ENCODE data around the gene KCTD16.

The KCTD16 gene

GRCh38 chr5:144304688-144305087 lies 134.0 kb downstream of the KCTD16 start:
- H3K4me3 ChIP-seq (replicated peaks in 1 of 2; ENCODE audit: low read depth in 2 of 2, low read length in 2 of 2) = no peak overlapping the region
- no peak for TF ChIP-seq CTCF (IDR thresholded peaks at IDR 0.05; ENCODE audit: low read depth, low read length)
- no peak for DNase-seq (ENCODE audit: low read depth in 2 of 2)

- no peak overlapping the region for H3K4me3 ChIP-seq (replicated peaks in 1 of 2; ENCODE audit: low read depth in 2 of 2, low read length in 2 of 2)
- no peak for DNase-seq (ENCODE audit: low read depth in 2 of 2)
- no peak for TF ChIP-seq CTCF (IDR thresholded peaks at IDR 0.05; ENCODE audit: low read depth, low read length)
Observed at GRCh38 chr5:144307736-144308135, 137.1 kb downstream of the KCTD16 start.

GRCh38 chr5:144308174-144308573 lies 137.5 kb downstream of the KCTD16 start:
- H3K4me3 ChIP-seq (replicated peaks in 1 of 2; ENCODE audit: low read depth in 2 of 2, low read length in 2 of 2) = no peak overlapping the region
- TF ChIP-seq CTCF (IDR thresholded peaks at IDR 0.05; ENCODE audit: low read depth, low read length) = no peak

GRCh38 chr5:144308906-144309670 lies 138.4 kb downstream of the KCTD16 start:
- no peak for TF ChIP-seq CTCF (IDR thresholded peaks at IDR 0.05; ENCODE audit: low read depth, low read length)
- H3K4me3 ChIP-seq (replicated peaks in 1 of 2; ENCODE audit: low read depth in 2 of 2, low read length in 2 of 2) = no peak overlapping the region
- peak; percentile 5 to 20 for DNase-seq (ENCODE audit: low read depth in 2 of 2)

More at GRCh38 chr5:144308174-144308573, 137.5 kb downstream of the KCTD16 start:
- no peak for DNase-seq (ENCODE audit: low read depth in 2 of 2)

GRCh38 chr5:144310621-144311020 lies 139.9 kb downstream of the KCTD16 start:
- TF ChIP-seq CTCF (IDR thresholded peaks at IDR 0.05; ENCODE audit: low read depth, low read length) = no peak

GRCh38 chr5:144313147-144313726 lies 142.6 kb downstream of the KCTD16 start:
- TF ChIP-seq CTCF (IDR thresholded peaks at IDR 0.05; ENCODE audit: low read depth, low read length) = no peak
- H3K4me3 ChIP-seq (replicated peaks in 1 of 2; ENCODE audit: low read depth in 2 of 2, low read length in 2 of 2) = no peak overlapping the region
- DNase-seq (ENCODE audit: low read depth in 2 of 2) = no peak

More at GRCh38 chr5:144310621-144311020, 139.9 kb downstream of the KCTD16 start:
- DNase-seq (ENCODE audit: low read depth in 2 of 2) = no peak
- H3K4me3 ChIP-seq (replicated peaks in 1 of 2; ENCODE audit: low read depth in 2 of 2, low read length in 2 of 2) = no peak overlapping the region
